K562 (cell line): ENCODE results near the gene SKAP1. TPM values are rescaled to one million over a fixed set of nuclear protein-coding genes. Genes with fewer than 3 reads are reported as not detected.

Experiments
- ATAC-seq: fragments of 200-7000 bp; cut with Tn5 transposase; 3 replicates; pipeline ENCODE4 v1.9.1; 2020; ENCODE audit warnings: moderate library complexity
- BruUV-seq: library from RNA; stranded (reverse); fragments of 400-500 nt; replicated peaks from 2 replicates; lab custom pipeline; 2021; lab: Mats Ljungman, UMichigan
- CTCF ChIA-PET: fragments of 300-600 bp; formaldehyde crosslinking; extraction: SDS; loops from one replicate; lab custom pipeline; 2021; ENCODE audit warnings: low intra/inter-chr PET ratio; lab: Yijun Ruan, JAX
- POLR2A ChIA-PET: fragments of 300-600, 350-650 bp; sonication (Branson Sonifier 250); formaldehyde crosslinking; extraction: SDS; loops from one replicate; lab custom pipeline; 2021; ENCODE audit warnings: antibody characterized with exemption, inconsistent platforms; lab: Yijun Ruan, JAX
- DNase-seq, 4 experiments: peaks; one replicate each; pipeline versions ENCODE4 v3.0.0 to v3.0.0-alpha.2; 2011 to 2018; ENCODE audit warnings: low spot score in 3 of 4, mixed read lengths in 3 of 4; ENCODE audit errors: extremely low read depth in 1 of 4
- FAIRE-seq: peaks from 2 replicates; lab custom pipeline; 2011; peaks lifted over from hg19 to GRCh38; lab: Jason Lieb, UNC
- H2AFZ ChIP-seq: 2 replicates; pipeline ENCODE4 v1.6.0; 2011; ENCODE audit warnings: low read depth, low read length, control low read depth, inconsistent platforms
- H3K27ac ChIP-seq: fragments of 200-600 bp; 3 replicates; pipeline ENCODE4 v1.8.0; 2011; ENCODE audit warnings: low read depth, mild to moderate bottlenecking, control low read depth, inconsistent platforms, low read length, moderate library complexity, mixed read lengths; ENCODE audit errors: extremely low read depth
- H3K27me3 ChIP-seq, 2 experiments: fragments of 300-600 bp in 1 of 2; 2 replicates in 1 of 2; 3 replicates in 1 of 2; pipeline versions ENCODE4 v1.6.0 to v1.8.0; 2011; ENCODE audit warnings: inconsistent platforms in 2 of 2, low read length in 2 of 2, mild to moderate bottlenecking in 1 of 2, mixed read lengths in 1 of 2, moderate library complexity in 1 of 2; ENCODE audit not compliant: control insufficient read depth in 2 of 2, insufficient read depth in 2 of 2
- H3K36me3 ChIP-seq: fragments of 300-600 bp; 3 replicates; pipeline ENCODE4 v1.8.0; 2011; ENCODE audit warnings: mild to moderate bottlenecking, low read length, inconsistent platforms; ENCODE audit not compliant: control insufficient read depth, insufficient read depth
- H3K4me1 ChIP-seq, 2 experiments: fragments of 200-600 bp in 1 of 2; replicated peaks in 1 of 2; 2 replicates in 1 of 2; 3 replicates in 1 of 2; pipeline versions ENCODE4 v1.5.1 to v1.8.0; 2011; ENCODE audit warnings: inconsistent platforms in 2 of 2, low read length in 2 of 2, mild to moderate bottlenecking in 1 of 2, mixed read lengths in 1 of 2, moderate library complexity in 1 of 2; ENCODE audit not compliant: control insufficient read depth in 2 of 2, insufficient read depth in 2 of 2
- H3K4me2 ChIP-seq: 2 replicates; pipeline ENCODE4 v1.6.1; 2011; ENCODE audit warnings: low read length, control low read depth, inconsistent platforms, mixed read lengths; ENCODE audit not compliant: insufficient read depth
- H3K4me3 ChIP-seq: fragments of 200-600 bp; sonication (generic), shearing (Covaris generic); 2 replicates; pipeline ENCODE4 v1.5.1; 2016; ENCODE audit warnings: control low read depth, inconsistent platforms
- H3K79me2 ChIP-seq: fragments of 200-600 bp; 3 replicates; pipeline ENCODE4 v1.8.0; 2011; ENCODE audit warnings: low read length, inconsistent platforms; ENCODE audit not compliant: control insufficient read depth, insufficient read depth
- H3K9ac ChIP-seq, 2 experiments: 2 replicates each; pipeline versions ENCODE4 v1.6.0 to v1.6.1; 2011; ENCODE audit warnings: low read depth in 2 of 2, low read length in 2 of 2, control low read depth in 1 of 2, inconsistent platforms in 1 of 2, mild to moderate bottlenecking in 1 of 2, mixed read lengths in 1 of 2; ENCODE audit not compliant: insufficient read depth in 1 of 2
- H3K9me1 ChIP-seq: one replicate; pipeline ENCODE4 v1.6.0; 2011; ENCODE audit warnings: inconsistent platforms, mild to moderate bottlenecking, low read length, moderate library complexity; ENCODE audit not compliant: control insufficient read depth, insufficient read depth
- H3K9me3 ChIP-seq: replicated peaks from 2 replicates; pipeline ENCODE4 v1.5.1; 2011; ENCODE audit warnings: low read depth, low read length, inconsistent platforms; ENCODE audit not compliant: control insufficient read depth, insufficient read depth
- H4K20me1 ChIP-seq: replicated peaks from 2 replicates; pipeline ENCODE4 v1.6.1; 2011; ENCODE audit warnings: low read length, inconsistent platforms, mixed read lengths; ENCODE audit not compliant: control insufficient read depth, insufficient read depth
- ZNF589 ChIP-seq: fragments of 200-800 bp; sonication (Bioruptor generic); IDR thresholded peaks from 2 replicates; pipeline ENCODE4 v1.6.1; 2016; ENCODE audit warnings: low read depth, missing genetic modification characterization, missing compliant biosample characterization
- WGBS: fragments of 100-300 bp; shearing (Covaris generic); methylation state at CpG from one replicate; pipeline ENCODE4 v1.1.6; 2016; ENCODE audit warnings: low coverage, mixed read lengths; ENCODE audit not compliant: insufficient coverage; ENCODE audit errors: missing lambda C conversion rate; 5-methylcytosine and 5-hydroxymethylcytosine counted together
- in situ Hi-C: fragments of 300-500 bp; cut with MboI; formaldehyde crosslinking; loops from 4 replicates; pipeline ENCODE4 v1.15.0; 2018; ENCODE audit warnings: inconsistent platforms, mixed read lengths
- intact Hi-C: fragments of 100-400 bp; cut with micrococcal nuclease; formaldehyde crosslinking; loops from 2 replicates; pipeline ENCODE4 v1.14.2; 2022
- polyA plus RNA-seq, 8 experiments: library from polyadenylated mRNA; depleted of rRNA in 4 of 8; stranded (reverse) in 5 of 8; unstranded in 3 of 8; fragments of >200 nt; fragmentation: Nextera tagmentation in 2 of 8; fragmentation: Illumina TruSeq in 1 of 8; extraction: Ambion mirVana in 2 of 8; extraction: Trizol in 1 of 8; gene quantifications; 2 replicates each; pipeline versions ENCODE4 v1.2.1 to v1.2.3, GENCODE V29; 2011 to 2014; ENCODE audit warnings: inconsistent platforms in 1 of 8, missing spikeins in 1 of 8
- total RNA-seq, 7 experiments: library from RNA; depleted of rRNA in 6 of 7; stranded (reverse); fragments of >200 nt in 6 of 7; fragmentation: Illumina TruSeq in 2 of 7; extraction: Trizol in 2 of 7; gene quantifications; 2 replicates each; pipeline versions ENCODE4 v1.2.1 to v1.2.3, GENCODE V29; 2011 to 2021; ENCODE audit warnings: low replicate concordance in 1 of 7
- TF ChIP-seq, protein P1 (sequence below): IDR thresholded peaks from 2 replicates; pipeline ENCODE4 v1.6.1; 2012; ENCODE audit warnings: low read depth, low read length, improper control_type of control experiment, borderline replicate concordance

The SKAP1 gene
- total and polyA plus RNA-seq, 9 of the 15 experiments (the other 6 are each of a cell fraction or from before 2014, with no cell fraction given): 0.06 to 0.80 (median 0.10) TPM; not detected in 4

DNA sequence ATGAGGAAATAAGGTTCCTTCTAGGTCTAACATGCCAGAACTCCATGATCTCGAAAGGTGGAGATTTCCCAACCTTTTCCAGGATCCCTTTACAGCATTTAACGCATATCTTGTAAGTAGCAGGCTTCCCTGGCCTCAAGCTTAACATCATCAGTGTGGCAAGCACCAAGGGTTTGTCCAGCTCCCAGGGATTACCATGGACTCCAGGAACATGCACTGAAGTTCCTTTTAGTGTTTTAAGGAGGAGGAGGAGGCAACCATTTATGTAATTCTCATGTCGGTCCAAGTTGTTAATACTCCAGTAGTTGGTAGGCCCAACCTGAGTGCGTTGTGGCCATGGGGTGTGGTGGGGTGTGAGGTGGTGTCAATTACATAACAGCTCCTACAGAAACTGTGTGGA is 11.8 kb upstream of the SKAP1 start:
- ChIA-PET CTCF (interaction anchor here (0.6 kb wide), 1 partner anchor 55 kb away, joined by 3 read pairs; no protein-coding TSS in a partner anchor), POLR2A (interaction anchor here (1.1 kb wide), 1 partner anchor 15 kb away, joined by 6 read pairs; no protein-coding TSS in a partner anchor)
- Histone ChIP-seq H3K4me1 (peaks cover 9 to 63% of the 10 kb centered on the region in 2 experiments; a peak in 4 of 5 replicates), H3K36me3 (no peaks in the 10 kb centered on the region), H2AFZ (peak overlapping the region; percentile 25; the same call in 1 of the 2 replicates), H3K27me3 (no peaks in the 10 kb centered on the region), H3K9ac (no peak overlapping the region), H3K4me3 (no peak overlapping the region), H3K27ac (no peak overlapping the region), H4K20me1 (no peaks in the 10 kb centered on the region), H3K79me2 (no peaks in the 10 kb centered on the region), H3K9me1 (no peaks in the 10 kb centered on the region), H3K9me3 (no peaks in the 10 kb centered on the region; the same call in 1 of the 2 replicates), H3K4me2 (no peak overlapping the region)
- no TSS peak for BruUV-seq
- intact Hi-C loops: loop anchor here (2.0 kb wide), 1 partner anchor 15 kb away; no protein-coding TSS in a partner anchor
- TF ChIP-seq ZNF589: 0 out of 2 replicates have a peak, but pooled peaks have one; percentile 14
- TF ChIP-seq, protein P1, sequence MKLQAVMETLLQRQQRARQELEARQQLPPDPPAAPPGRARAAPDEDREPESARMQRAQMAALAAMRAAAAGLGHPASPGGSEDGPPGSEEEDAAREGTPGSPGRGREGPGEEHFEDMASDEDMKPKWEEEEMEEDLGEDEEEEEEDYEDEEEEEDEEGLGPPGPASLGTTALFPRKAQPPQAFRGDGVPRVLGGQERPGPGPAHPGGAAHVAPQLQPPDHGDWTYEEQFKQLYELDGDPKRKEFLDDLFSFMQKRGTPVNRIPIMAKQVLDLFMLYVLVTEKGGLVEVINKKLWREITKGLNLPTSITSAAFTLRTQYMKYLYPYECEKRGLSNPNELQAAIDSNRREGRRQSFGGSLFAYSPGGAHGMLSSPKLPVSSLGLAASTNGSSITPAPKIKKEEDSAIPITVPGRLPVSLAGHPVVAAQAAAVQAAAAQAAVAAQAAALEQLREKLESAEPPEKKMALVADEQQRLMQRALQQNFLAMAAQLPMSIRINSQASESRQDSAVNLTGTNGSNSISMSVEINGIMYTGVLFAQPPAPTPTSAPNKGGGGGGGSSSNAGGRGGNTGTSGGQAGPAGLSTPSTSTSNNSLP: no peak
- DNase-seq (no peak), FAIRE-seq (no peak), ATAC-seq (no peak)
- in situ Hi-C loops: no loop called here
- 68% methylated on average over 4 of the region's 4 CpGs for WGBS
